GM12801 (cell line): Measurements from ENCODE around the gene SYCP3.

Experiments used
- CTCF ChIP-seq: IDR thresholded peaks from one replicate; pipeline ENCODE4 v1.5.1; 2011; ENCODE audit warnings: control low read depth; ENCODE audit not compliant: insufficient read length; ENCODE audit errors: extremely low read depth

SYCP3 gene

GRCh38 chr12:101768781-101769180 lies 29.5 kb upstream of the SYCP3 start:
- no peak for TF ChIP-seq CTCF

DNA sequence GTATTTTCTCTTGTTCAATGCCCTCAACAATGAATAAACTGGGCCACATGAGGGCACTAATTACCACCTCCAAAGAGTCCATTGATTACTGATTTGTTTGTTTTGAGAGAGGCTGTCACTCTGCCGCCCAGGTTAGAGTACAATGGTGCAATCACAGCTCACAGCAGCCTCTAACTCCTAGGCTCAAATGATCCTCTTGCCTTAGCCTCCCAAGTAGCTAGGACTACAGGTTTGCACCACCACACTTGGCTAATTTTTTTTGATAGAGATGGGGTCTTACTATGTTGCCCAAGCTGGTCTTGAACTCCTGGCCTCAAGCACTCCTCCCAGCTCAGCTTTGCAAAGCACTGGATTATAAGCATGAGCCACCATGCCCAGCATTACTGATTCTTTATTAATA lies 28.3 kb upstream of the SYCP3 start:
- TF ChIP-seq CTCF: no peak

DNA sequence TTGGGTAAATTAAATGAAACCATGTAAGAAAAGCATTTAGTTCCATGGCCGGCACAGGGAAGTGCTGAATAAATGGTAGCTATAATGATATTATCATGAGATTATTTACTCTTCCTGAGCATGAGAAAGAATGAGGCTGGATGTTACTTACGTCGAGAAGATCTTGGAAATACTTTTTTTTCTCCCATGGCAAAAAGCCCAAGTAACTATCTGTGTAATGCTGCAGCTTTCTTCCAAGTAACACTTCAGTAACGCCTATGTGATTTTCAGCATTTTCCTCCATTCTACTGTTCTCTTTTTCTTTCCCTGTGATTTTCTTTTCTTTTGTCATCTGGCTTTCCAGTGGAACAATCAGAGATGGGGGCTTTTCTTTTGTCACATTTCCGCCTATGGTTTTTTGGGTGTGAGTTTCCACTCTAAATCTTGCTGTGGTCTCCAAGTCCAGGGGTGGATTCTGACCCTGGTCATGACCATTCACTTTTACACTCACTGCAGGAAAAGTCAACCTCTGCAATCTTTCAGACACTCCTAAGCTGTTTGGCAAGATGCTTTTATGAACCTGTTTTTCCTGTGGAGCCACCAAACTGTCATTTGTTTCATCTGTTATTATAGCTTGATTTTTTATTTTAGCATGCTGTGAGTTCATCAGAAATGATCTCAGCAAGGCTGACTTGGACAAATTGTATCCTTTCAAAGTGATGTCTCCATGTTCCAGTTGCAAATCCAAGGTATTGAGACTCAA lies 25.0 kb upstream of the SYCP3 start:
- TF ChIP-seq CTCF: no peak

DNA sequence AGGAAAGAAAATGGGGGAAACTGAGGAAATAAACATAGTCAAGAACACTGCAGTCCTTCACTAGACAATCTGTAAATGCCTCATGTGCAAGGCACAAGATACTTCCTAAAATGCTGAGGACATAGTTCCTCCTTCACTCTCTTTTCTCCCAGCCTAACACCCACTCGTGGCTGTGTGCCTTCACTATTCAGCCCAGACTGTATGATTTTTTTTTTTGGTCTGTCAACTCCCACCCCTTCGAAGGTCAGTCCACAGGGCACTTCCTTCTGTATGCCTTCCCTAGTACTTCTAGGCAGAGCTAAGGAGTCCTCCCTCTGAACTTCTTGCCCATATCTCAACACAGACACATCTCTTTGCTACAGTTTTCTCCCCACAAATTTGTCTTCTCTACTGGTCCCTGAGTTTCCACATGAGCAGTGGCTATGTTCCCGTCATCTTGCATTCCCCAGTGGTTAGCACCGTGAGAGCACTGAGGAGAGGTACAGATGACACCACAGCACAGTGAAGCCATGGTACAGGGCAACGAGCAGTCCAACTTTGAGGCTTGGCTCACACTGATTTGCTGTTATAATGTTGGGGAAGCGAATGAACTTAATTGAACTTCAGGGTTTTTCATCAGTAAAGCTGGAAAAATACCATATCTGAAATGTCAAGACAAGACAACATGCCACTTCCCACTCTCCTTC lies 24.1 kb upstream of the SYCP3 start:
- TF ChIP-seq CTCF: no peak

GRCh38 chr12:101761781-101762180 lies 22.5 kb upstream of the SYCP3 start:
- no peak for TF ChIP-seq CTCF

- no peak for TF ChIP-seq CTCF
These were observed 22.1 kb upstream of the SYCP3 start for GRCh38 chr12:101761350-101761749.

DNA sequence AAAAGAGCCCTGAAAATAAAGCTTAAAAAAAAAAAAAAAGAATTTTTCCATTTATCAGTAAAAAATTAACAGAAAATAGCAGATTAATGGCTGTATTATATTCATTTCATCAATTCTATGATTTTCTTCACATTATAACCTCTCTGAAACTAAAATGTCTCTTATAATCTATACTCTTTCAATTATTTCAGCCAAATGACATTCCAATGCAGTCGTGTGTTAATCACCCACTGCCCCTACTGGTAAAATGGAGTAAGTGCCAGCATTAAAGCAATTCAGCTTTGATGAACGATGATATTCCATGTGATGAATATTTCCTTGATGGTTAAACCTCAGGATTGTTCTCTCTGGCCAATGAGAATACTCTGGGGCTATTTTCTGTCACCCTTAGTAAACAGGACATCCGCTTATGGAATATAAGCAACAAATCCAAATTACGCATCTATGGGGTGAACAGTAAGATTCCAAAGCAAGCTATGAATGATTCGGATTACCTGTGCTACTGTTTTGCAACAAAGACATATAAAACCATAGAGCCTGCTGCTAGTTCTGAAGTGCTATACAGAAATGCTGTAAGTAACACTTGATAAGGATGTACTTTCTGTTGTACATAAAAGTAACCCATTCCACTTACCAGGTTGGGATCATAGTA lies 20.3 kb upstream of the SYCP3 start:
- TF ChIP-seq CTCF: peak; percentile 23
